Ecto neural progenitor cell (in vitro differentiated cells): ENCODE results near the gene GZMH.
"Not testable (repeated sequence)": the region's sequence is repeated elsewhere in the genome, so short reads cannot be mapped to it uniquely, and the experiment has no call there.

Experiments
- DNase-seq: peaks from one replicate; pipeline ENCODE4 v3.0.0-alpha.2; 2018; ENCODE audit warnings: low spot score

GZMH gene, protein sequence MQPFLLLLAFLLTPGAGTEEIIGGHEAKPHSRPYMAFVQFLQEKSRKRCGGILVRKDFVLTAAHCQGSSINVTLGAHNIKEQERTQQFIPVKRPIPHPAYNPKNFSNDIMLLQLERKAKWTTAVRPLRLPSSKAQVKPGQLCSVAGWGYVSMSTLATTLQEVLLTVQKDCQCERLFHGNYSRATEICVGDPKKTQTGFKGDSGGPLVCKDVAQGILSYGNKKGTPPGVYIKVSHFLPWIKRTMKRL

GRCh38 chr14:24609655-24610344 lies at the start of gene GZMH:
Gene GZMH (minus strand): TSS chr14:24609685. CDS start chr14:24609613, 72 bp downstream.
- no peak for DNase-seq

GRCh38 chr14:24648361-24648760 lies 38.9 kb upstream of the GZMH start:
- not testable (repeated sequence) for DNase-seq

GRCh38 chr14:24639905-24640304 lies 30.4 kb upstream of the GZMH start:
- DNase-seq = no peak

GRCh38 chr14:24639270-24639669 lies 29.8 kb upstream of the GZMH start:
- DNase-seq = no peak

DNA sequence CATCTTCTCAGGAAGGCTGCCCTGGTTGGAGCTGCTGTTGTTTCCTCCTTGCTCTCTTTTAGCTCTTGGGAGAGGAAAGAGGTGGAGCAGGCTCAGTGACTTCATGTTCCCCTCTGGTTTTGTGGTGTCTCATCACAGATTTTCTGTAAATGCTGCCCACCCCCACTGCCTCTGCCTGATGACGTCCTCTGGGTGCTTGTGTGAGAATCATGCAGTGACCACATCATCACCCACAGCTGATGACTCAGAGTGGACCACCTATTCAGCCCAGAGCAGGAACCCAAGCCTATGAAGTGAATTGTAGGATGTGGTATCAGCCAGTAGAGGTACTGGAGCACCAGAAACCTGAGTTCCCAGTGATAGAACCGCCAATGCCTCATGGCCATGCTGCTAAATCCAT lies 24.7 kb upstream of the GZMH start, which contains the start of gene GZMB:
Gene GZMB, minus strand, starts transcription at position 33 of the 400 bp plus-strand sequence. Its CDS starts 30 bp downstream, at position 3.
- DNase-seq = no peak

DNA sequence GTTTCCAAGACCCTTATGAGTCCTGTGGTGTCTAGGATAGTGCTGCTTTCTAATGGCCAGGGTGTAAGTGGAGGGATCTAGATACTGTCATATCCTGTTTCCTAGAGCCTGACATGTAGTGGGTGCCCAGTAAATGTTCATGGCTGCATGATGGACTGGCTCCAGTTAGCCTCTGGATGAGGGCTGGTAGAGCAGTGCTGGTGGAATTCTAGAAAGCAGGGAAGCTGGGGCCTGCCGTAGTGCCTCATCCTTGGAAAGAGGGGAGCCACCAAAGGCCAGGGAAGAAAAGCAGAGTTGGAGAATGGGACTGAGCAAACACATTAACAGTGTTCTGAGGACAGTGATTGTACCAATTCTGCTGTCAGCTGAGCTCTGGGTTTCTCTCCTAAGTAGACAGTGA lies 23.9 kb upstream of the GZMH start:
- no peak for DNase-seq

GRCh38 chr14:24632761-24633160 lies 23.3 kb upstream of the GZMH start:
- DNase-seq = no peak

GRCh38 chr14:24632336-24632735 lies 22.9 kb upstream of the GZMH start:
- DNase-seq = no peak

- DNase-seq = no peak
Observed at GRCh38 chr14:24631749-24632335, 22.4 kb upstream of the GZMH start.

DNA sequence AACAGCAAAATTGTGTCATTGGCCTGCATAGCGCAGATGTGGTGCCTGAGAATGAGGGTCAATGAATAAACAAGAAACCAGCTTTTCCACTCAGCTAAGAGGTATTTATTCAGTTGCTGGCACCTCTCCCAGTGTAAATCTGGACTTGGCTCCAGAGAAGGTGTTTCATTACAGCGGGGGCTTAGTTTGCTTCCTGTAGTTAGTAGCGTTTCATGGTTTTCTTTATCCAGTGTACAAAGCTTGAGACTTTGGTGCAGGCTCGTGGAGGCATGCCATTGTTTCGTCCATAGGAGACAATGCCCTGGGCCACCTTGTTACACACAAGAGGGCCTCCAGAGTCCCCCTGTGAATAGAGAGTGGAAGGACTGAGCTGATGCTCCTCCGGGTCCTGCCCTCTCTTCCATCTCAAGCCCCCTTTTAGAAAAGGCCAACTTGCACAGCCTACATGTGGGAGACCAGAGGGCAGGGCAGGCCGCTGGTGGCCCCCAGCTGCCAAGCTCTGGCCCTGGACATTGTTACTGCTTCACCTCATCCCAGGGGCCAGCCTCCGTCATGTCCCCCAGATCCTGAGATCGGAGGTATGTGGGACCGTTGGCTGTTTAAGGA lies 21.5 kb upstream of the GZMH start:
- no peak for DNase-seq

GRCh38 chr14:24630087-24630871 lies 20.8 kb upstream of the GZMH start:
- DNase-seq = no peak

- DNase-seq = no peak
Observed at GRCh38 chr14:24629521-24629920, 20.0 kb upstream of the GZMH start.

DNA sequence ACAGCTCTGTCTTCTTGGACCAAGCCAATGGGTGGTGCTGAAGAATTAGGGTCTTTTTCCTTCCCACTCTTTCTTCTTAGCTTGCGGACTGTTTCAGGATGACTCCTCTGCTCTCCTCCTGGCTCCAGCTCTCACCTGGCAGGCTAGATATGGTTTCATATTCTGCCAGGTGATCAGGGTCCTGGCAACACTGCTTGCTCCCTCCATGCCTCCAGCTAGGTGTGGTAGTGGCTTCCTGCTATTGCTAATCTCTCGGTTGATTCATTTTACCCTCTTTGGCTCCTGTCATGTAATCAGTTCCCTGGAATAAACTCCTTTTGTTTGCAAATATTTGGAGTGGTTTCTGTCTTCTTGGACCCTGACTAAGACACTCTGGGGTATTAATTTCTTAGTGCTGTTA lies 4.3 kb upstream of the GZMH start:
- DNase-seq = no peak

DNA sequence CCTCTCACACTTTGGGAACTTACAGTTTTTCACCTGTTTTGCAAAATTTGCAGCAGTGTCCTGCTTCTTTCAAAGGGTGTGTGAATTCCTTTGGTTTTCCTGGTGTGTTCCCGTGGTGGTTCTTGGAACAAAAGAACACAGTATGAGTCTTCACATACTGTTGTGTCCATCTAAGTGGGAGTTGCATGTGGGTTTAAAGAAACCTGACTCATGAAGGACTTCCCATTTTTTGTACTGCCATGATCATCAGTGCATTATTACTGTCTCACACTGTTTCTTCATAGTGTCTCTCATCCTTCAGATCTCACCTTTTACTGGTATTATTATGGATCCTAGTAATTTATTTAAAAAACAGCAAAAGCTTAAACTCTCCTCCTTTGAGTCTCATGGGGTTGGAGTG lies 3.8 kb upstream of the GZMH start:
- DNase-seq = no peak

DNA sequence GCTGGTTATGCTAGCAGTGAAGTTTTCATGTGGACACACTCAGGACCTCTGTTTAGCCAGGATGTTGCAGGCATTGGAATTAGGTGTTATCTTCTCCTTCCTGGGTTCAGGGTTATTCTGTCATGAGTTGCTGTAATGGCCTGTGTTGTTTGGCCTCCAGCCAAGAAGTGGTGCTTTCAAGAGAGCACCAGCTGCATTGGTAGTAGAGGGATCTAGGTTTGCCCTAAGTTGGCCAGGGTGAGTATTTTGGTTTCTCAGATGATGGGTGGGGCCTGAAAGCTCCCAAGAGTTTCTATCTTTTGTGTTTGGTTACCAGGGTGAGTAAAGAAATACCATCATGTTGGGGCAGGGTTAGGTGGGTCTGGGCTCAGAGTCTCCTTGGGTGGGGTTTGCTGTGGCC lies 2.7 kb upstream of the GZMH start:
- no peak for DNase-seq

DNA sequence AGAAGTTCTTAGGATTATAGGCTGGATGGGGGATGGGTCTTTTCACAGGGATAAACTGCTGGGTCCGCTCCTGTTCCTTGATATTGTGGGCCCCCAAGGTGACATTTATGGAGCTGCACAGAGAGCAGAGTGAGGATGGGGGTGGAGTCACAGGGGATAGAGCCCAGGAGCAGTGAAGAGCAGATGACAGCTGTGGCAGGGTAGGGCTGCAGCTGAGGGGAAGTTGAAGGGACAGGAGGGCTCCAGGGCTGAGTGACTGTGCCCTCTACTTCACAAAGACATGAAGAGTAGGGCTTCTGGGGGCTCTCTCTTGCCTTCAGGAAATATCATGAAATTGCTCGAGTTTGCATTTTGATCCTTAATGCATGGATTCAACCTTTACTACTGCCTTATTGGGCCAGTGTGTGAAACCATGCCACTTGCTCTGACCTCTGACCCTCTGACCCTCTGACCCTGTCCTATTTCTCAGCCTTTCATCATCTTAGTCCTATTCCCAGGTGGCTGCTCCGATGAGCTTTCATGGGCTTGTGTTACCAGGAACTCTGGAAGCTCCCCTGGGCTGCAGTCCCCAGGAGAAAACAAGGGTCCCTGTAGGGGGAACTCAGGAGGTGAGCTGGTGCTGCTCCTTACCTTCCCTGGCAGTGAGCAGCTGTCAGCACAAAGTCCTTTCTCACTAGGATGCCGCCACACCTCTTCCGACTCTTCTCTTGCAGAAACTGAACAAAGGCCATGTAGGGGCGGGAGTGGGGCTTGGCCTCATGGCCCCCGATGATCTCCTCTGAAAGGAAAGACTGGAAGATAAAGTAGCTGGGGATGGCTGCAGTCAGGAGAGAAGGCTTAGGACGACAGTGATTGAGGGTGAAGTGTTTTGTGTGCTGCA lies 1.6 kb downstream of the GZMH start:
- no peak for DNase-seq

DNA sequence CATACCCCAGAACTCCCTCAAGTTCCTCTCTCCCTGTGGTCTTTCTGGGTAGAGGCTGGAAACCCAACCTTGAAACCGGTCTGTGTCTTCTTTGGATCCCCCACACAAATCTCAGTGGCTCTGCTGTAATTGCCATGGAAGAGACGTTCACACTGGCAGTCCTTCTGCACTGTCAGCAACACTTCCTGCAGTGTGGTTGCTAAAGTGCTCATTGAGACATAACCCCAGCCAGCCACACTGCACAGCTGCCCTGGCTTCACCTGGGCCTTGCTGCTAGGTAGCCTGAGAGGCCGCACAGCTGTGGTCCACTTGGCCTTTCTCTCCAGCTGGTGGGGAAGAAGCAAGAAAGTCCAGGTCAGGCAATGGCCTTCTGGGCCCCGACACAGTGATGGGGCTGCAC lies 2.4 kb downstream of the GZMH start:
- DNase-seq = no peak

GRCh38 chr14:24606297-24606696 lies 3.2 kb downstream of the GZMH start:
- DNase-seq = no peak

DNA sequence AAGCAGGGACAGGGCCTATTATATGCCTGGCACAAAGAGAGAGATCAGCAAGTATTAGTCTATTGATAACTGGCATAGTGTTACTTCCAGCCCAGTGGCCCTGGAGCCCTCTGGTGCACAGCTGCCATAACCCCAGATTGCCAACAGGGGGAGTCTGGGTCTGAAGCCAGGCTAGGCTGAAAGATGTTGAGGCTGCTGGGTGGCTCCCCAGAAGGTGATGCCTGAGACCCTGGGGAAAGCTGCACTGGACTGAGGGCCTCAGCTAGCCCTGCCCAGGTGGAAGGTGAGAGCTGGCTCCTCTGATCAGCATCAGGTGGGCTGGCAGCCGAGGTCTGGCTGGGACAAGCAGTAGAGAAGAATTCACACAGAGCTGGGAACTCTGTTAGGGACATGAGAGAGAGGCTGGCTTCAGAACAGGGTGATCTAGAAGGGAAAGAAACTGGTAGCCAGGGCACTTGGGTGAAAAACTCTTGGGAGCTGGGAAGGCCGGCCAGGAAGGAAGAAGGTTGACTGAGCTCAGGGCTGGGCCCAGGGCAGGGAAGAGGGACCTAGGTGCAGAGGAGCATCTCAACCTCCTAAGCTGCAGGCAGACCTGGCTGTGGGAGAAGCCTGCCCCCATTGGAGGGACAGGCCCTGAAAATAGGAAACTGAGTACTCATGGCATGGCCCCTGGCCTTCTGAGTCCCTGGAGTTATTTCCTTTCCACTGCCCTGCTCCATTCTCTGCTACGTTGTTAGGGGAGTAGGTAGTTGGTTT lies 3.9 kb downstream of the GZMH start:
- DNase-seq = peak; percentile 75

DNA sequence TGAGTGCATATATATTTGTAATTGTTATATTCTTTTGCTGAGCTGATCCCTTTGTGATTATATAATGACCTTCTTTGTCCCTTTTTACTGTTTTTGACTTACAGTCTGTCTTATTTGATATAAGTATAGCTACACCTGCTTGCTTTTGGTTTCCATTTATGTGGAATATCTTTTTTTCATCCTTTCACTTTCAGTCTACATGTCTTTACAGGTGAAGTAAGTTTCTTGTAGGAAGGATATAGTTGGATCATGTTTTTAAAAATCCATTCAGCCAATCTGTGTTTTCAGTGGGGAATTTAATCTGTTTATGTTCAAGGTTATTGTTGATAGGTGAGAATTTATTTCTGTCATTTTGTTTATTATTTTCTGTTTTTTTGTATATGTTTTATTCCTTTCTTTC lies 12.1 kb downstream of the GZMH start:
- no peak for DNase-seq
